AG09309 (cell line): ENCODE results near the gene COX5A.

ENCODE experiments used
- DNase-seq: peaks from one replicate; pipeline ENCODE4 v3.0.0-alpha.2; 2010; ENCODE audit warnings: low read depth
- H3K4me3 ChIP-seq: 2 replicates; pipeline ENCODE4 v1.5.1; 2011; ENCODE audit warnings: mild to moderate bottlenecking, low read depth, low read length, moderate library complexity; ENCODE audit not compliant: control insufficient read depth
- CTCF ChIP-seq: IDR thresholded peaks from 2 replicates; pipeline ENCODE4 v1.5.1; 2011; ENCODE audit warnings: mild to moderate bottlenecking, low read depth, low read length, inconsistent platforms; ENCODE audit not compliant: insufficient read depth, control insufficient read depth; ENCODE audit errors: missing control alignments

The COX5A gene

GRCh38 chr15:74885461-74885860, 52.4 kb downstream of the COX5A start:
- TF ChIP-seq CTCF = no peak
- no peak overlapping the region for H3K4me3 ChIP-seq
- no peak for DNase-seq

- DNase-seq = no peak
- H3K4me3 ChIP-seq = no peak overlapping the region
- no peak for TF ChIP-seq CTCF
These were observed 53.2 kb downstream of the COX5A start for GRCh38 chr15:74884428-74885223.

- no peak for DNase-seq
- H3K4me3 ChIP-seq = no peak overlapping the region
- no peak for TF ChIP-seq CTCF
These were observed 55.3 kb downstream of the COX5A start for GRCh38 chr15:74882528-74882927.

GRCh38 chr15:74878273-74878672, 59.6 kb downstream of the COX5A start:
- no peak for TF ChIP-seq CTCF
- DNase-seq = no peak
- H3K4me3 ChIP-seq = no peak overlapping the region

GRCh38 chr15:74873756-74874424, 64.0 kb downstream of the COX5A start:
- H3K4me3 ChIP-seq = peak overlapping the region; percentile 91
- TF ChIP-seq CTCF = no peak
- no peak for DNase-seq

- DNase-seq = peak; percentile 81
- no peak for TF ChIP-seq CTCF
- peak within 1 kb of the TSS; percentile 91 for H3K4me3 ChIP-seq
These were observed 64.7 kb downstream of the COX5A start, which contains the start of gene SCAMP2 for GRCh38 chr15:74873036-74873755. SCAMP2 (minus strand) TSS chr15:74873365; CDS start chr15:74873255, 110 bp downstream.
